ENCODE results near the gene MLLT10.

MLLT10 gene

DNA sequence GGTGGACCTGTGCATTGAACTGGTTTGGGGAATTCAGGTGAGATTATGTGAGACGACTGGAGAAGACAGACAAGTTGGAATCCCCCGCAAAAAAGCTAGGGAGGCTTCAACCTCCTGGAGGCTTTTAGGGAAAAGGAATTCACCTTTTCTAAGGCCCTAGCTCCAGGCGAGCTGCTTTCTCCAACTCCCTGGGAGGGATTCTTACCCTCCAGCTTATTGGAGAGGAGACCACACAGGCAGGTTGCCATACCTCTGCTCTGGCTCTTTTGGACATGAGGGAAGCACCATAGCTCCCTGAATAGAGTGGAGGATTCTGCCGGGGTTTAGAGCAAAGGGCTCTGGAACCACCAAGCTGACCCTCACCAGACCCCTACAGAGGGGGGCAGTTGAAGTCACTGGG lies 213.8 kb downstream of the MLLT10 start:
- no peak for FAIRE-seq

DNA sequence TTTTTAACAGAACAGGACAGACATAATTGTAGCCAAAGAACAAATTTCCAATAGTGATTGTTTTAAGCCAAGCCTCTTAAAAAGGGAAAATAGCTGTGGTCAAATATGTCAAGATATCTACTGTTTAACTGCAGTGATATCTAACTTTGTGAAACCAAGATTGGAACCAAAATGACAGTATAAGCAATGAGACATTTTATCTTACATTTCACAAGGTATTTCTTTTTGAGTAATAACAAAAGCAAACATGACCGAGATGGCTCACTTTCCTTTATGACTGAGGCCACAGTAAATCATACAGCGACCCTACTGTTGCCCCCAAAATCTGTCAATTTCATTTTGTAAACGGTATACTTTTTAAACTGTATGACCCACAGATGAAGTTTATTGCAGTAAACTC lies 215.8 kb downstream of the MLLT10 start:
- no peak for DNase-seq (ENCODE audit: insufficient read length)
- FAIRE-seq, result no peak
- TF ChIP-seq POLR2A (IDR thresholded peaks at IDR 0.05; ENCODE audit: low read depth, low read length), result no peak
- TF ChIP-seq TAF1 (IDR thresholded peaks at IDR 0.05; ENCODE audit: borderline replicate concordance, low read depth, low read length), result no peak
- TF ChIP-seq POLR2AphosphoS5 (IDR thresholded peaks at IDR 0.05; ENCODE audit: low read depth, low read length), result no peak

More for the DNA sequence above, 213.8 kb downstream of the MLLT10 start:
- no peak for DNase-seq (ENCODE audit: insufficient read length)
- TF ChIP-seq POLR2AphosphoS5 (IDR thresholded peaks at IDR 0.05; ENCODE audit: low read depth, low read length) (no peak), TAF1 (IDR thresholded peaks at IDR 0.05; ENCODE audit: borderline replicate concordance, low read depth, low read length) (no peak), POLR2A (IDR thresholded peaks at IDR 0.05; ENCODE audit: low read depth, low read length) (no peak)

DNA sequence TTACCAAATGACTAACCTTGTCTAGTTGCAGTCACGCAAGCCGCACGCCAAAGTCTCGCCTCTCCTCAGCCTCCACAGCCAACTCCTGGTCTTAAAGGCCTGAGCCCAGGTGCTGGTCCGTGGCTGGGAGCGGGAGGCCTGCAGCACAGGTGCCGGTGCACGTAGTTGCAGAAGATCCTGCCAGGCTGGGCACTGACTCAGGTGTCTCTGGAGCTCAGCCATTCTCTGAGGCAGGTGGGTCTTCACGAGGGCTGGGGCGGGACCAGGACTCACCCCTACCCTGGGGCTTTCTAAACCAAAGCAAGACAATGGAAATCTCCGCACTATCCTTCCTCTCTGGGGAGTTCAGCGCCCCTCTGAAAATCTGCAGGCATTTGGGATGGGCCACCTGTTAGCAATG lies 216.4 kb downstream of the MLLT10 start:
- FAIRE-seq (no peak), DNase-seq (ENCODE audit: insufficient read length) (no peak)
- no peak for TF ChIP-seq TAF1 (IDR thresholded peaks at IDR 0.05; ENCODE audit: borderline replicate concordance, low read depth, low read length)
- no peak for TF ChIP-seq POLR2AphosphoS5 (IDR thresholded peaks at IDR 0.05; ENCODE audit: low read depth, low read length)
- no peak for TF ChIP-seq POLR2A (IDR thresholded peaks at IDR 0.05; ENCODE audit: low read depth, low read length)

DNA sequence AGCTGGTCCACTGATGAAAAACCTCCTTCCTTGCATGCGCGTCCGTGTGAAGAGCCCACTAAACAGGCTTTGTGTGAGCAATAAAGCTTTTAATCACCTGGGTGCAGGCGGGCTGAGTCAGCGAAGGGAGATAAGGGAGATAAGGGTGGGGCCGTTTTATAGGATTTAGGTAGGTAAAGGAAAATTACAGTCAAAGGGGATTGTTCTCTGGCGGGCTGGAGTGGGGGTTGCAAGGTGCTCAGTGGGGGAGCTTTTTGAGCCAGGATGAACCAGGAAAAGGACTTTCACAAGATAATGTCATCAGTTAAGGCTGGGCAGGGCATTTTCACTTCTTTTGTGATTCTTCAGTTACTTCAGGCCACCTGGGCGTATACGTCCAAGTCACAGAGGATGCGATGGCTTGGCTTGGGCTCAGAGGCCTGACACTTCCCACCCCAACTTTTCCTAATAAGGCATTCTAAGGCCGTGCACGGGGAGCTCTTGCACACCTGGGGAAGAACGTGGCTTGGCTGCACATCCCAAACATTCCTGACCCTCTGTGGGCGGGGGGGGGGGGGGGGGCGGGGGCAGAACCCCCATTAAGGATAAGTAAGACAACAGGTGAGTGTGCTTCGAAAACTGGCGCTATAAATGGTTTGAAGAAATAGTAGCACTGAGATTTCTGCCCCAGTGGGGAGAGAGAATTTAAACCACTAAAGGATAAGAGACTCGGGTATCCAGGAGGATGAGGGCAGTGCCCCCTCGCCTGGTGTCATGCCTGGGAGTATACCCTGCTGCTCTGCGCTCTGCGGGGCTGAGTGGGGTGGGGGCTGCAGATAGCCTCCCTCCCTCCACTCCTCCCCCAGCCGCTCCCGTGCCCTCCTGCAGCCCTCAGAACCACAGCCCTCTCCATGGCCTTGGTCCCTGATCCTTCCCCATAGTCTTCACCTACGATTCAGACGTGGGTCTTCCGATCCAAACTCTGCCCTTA lies 217.6 kb downstream of the MLLT10 start:
- FAIRE-seq (no peak), DNase-seq (ENCODE audit: insufficient read length) (no peak)
- TF ChIP-seq TAF1 (IDR thresholded peaks at IDR 0.05; ENCODE audit: borderline replicate concordance, low read depth, low read length) (no peak), POLR2A (IDR thresholded peaks at IDR 0.05; ENCODE audit: low read depth, low read length) (no peak), POLR2AphosphoS5 (IDR thresholded peaks at IDR 0.05; ENCODE audit: low read depth, low read length) (no peak)

DNA sequence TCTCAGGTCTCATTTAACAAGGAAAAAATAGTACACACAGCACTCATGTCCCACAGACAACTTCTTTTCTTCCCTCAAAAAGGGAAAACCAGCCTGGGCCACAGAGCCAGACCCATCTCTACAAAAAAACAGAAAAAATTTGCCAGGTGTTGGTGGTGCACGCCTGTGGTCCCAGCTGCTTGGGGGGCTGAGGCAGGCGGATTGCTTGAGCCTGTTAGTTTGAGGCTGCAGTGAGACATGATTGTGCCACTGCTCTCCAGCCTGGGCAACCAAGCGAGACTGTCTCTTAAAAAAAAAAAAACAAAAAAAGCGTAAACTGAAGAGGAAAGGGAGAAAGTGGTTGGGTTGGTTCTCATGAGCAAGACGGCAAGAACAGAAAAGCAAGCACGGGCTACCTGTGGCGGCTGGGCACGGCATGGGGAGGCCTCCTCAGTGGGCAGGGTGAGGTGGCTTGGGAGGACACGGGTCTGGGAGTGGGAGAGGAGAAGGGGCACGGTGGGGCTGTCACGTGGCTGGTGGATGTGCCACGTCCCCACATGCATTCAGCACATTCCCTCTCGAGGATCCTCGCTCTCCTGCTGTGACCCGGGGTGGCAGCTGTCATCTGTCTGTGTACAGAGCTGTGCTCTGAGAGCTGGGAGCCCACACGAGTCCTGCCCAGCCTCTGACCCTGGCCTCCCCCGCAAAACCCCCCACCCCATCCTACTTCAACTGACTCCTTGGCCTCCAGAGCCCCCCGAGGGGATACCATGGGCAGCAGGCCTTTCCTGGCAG lies 219.7 kb downstream of the MLLT10 start:
- no peak for FAIRE-seq
- no peak for DNase-seq (ENCODE audit: insufficient read length)
- no peak for TF ChIP-seq TAF1 (IDR thresholded peaks at IDR 0.05; ENCODE audit: borderline replicate concordance, low read depth, low read length)
- no peak for TF ChIP-seq POLR2AphosphoS5 (IDR thresholded peaks at IDR 0.05; ENCODE audit: low read depth, low read length)
- no peak for TF ChIP-seq POLR2A (IDR thresholded peaks at IDR 0.05; ENCODE audit: low read depth, low read length)

DNA sequence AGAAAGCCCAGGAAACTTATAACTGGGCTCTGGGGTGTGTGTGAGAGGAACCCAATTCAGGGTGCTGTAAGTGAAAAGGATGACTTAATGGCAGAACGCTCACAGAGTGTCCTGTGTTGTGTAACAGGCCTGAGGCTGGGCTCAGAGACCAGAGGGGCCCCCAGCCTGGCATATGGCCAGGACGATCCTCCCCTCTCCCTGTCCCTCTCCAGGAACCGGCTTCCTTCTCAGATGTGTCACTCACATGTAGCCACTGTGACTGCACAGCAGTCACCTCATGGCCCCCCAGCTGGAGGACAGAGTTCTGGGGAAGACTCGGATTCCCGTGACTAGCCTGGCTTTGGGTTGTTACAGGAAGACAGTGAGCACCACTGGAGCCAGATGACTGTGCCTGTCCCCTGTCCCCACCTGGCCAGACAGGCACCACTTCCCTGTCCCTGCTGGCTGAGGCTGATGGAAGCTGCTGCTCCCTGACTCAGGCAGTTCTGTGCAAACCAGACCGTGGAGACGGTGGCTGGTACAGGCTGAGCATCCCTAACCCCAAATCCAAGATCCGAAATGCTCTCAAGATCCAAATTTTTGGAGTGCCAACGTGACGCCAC lies 220.5 kb downstream of the MLLT10 start:
- FAIRE-seq (no peak), DNase-seq (ENCODE audit: insufficient read length) (no peak)
- no peak for TF ChIP-seq POLR2AphosphoS5 (IDR thresholded peaks at IDR 0.05; ENCODE audit: low read depth, low read length)
- no peak for TF ChIP-seq TAF1 (IDR thresholded peaks at IDR 0.05; ENCODE audit: borderline replicate concordance, low read depth, low read length)
- no peak for TF ChIP-seq POLR2A (IDR thresholded peaks at IDR 0.05; ENCODE audit: low read depth, low read length)

DNA sequence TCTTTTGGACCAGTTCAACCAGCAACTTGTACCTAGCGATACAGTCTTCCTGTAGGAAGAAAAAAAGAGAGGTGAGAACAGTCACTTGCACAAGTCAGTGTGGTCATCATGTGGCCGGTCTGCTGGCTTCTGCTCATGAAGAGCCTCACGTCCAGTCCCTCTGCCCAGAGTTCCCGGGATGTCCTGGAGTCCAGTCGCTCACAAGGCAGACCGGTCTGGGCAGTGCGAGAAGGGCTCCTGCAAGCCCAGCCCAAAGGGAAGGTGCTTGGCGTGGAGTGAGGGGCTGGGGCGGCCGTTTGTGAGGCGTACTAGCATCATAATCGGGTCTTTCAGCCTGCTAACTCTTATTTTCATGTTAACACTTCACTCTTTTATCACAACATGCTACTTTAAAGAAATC lies 222.7 kb downstream of the MLLT10 start:
- FAIRE-seq, result no peak
- DNase-seq (ENCODE audit: insufficient read length), result no peak

DNA sequence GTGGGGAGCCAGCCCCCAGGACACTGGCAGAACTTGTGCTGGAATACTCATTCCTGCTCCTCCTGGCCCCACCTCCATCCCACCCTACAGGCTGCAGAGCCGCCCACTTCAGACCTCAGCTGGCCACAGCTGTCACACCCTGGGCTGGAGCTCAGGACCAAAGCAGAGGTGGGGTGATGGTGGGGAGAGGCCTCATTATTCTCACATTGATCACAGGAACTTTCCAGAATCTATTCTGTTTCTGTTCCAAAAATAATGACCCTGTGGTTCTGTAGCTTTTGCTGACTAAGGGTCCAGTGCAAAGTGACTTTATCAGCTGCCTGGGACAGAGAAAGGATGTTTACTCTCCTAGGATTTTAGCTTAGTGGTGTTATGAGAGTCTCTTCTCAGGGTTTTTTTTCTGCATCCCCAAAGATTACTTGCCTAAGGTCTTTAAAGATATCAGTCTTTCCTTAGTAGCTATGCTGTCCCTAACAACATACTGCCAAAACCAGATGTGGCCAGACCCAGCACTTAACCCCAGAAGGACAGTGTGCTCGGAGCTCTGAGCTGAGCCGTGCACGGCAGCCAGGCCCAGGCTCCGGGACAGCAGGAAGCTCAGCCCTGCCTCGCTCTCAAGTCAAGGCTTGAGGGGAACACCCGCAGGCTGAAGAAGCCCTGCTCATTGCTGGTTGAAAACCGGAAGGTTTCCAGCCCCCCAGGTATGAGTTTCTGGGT lies 223.3 kb downstream of the MLLT10 start:
- DNase-seq (ENCODE audit: insufficient read length), result no peak
- TF ChIP-seq POLR2A (IDR thresholded peaks at IDR 0.05; ENCODE audit: low read depth, low read length), result no peak
- no peak for TF ChIP-seq POLR2AphosphoS5 (IDR thresholded peaks at IDR 0.05; ENCODE audit: low read depth, low read length)
- no peak for TF ChIP-seq TAF1 (IDR thresholded peaks at IDR 0.05; ENCODE audit: borderline replicate concordance, low read depth, low read length)
- FAIRE-seq, result no peak

More for the DNA sequence above, 222.7 kb downstream of the MLLT10 start:
- TF ChIP-seq POLR2A (IDR thresholded peaks at IDR 0.05; ENCODE audit: low read depth, low read length), result no peak
- TF ChIP-seq POLR2AphosphoS5 (IDR thresholded peaks at IDR 0.05; ENCODE audit: low read depth, low read length), result no peak
- no peak for TF ChIP-seq TAF1 (IDR thresholded peaks at IDR 0.05; ENCODE audit: borderline replicate concordance, low read depth, low read length)

DNA sequence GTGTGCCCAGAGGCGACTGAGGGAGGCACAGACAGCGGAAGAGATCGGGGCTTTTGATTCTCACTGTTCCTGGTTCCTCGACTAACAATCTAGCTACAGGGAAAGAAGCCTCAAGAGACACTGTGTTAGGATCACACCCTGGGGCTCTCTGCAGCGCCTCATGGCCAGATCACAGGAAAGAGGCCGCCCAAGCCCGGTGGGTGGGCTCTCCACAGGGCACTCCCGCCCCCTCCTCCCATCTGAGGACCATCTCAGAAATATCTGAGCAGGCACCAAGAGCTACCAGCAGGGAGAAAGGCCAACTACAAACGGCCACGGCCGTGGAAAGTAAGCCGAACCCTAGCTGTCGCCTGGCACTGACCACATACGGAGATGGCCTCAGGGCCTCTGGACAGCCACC lies 224.2 kb downstream of the MLLT10 start:
- no peak for TF ChIP-seq TAF1 (IDR thresholded peaks at IDR 0.05; ENCODE audit: borderline replicate concordance, low read depth, low read length)
- TF ChIP-seq POLR2AphosphoS5 (IDR thresholded peaks at IDR 0.05; ENCODE audit: low read depth, low read length), result no peak
- FAIRE-seq, result no peak

DNA sequence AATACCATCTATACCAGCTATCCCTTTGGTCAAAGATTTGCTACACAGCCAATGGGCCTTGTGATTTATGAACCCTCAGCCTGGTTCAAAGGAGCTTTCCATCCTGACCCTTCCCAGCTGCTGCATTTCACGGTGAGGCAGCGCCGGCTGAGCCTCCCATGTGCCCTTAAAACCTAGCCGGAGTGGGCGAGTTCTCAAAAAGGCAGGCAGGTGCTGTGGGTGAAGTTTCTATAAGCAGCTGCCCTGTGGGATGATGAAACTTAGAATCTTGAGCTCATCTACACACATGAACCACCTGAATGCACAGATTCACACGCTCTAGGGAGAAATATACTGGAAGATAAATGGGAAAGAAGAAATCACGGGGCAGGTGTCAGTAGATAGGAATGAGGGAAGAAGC lies 224.7 kb downstream of the MLLT10 start:
- no peak for FAIRE-seq
- no peak for DNase-seq (ENCODE audit: insufficient read length)
- TF ChIP-seq POLR2AphosphoS5 (IDR thresholded peaks at IDR 0.05; ENCODE audit: low read depth, low read length), result no peak
- TF ChIP-seq TAF1 (IDR thresholded peaks at IDR 0.05; ENCODE audit: borderline replicate concordance, low read depth, low read length), result no peak
- no peak for TF ChIP-seq POLR2A (IDR thresholded peaks at IDR 0.05; ENCODE audit: low read depth, low read length)

More for the DNA sequence above, 224.2 kb downstream of the MLLT10 start:
- no peak for DNase-seq (ENCODE audit: insufficient read length)

DNA sequence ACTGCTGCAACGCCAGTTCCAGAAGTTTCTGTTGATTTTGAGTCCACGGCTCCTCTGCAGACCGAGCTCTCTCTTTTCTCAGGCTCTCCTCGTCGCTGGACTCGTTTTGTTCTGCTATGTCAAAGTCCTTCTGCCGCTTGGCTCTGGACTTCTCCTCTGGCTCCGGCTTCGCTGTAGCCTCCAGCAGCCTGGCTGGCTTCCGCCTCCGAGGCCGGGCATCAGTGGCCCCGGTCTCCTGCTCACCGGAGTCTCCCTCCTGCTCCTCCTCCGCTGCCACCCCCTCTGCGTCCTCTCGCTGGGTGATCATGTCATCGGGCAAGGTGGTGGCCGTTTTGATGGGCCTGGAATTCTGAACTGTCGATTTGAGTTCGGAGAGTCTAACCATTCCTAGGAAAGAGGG lies 225.2 kb downstream of the MLLT10 start:
- DNase-seq (ENCODE audit: insufficient read length) (no peak), FAIRE-seq (no peak)
- TF ChIP-seq POLR2AphosphoS5 (IDR thresholded peaks at IDR 0.05; ENCODE audit: low read depth, low read length), result no peak
- TF ChIP-seq TAF1 (IDR thresholded peaks at IDR 0.05; ENCODE audit: borderline replicate concordance, low read depth, low read length), result no peak
- TF ChIP-seq POLR2A (IDR thresholded peaks at IDR 0.05; ENCODE audit: low read depth, low read length), result no peak
